HUES64 (cell line): Measurements from ENCODE around the gene PDZD2.

Experiments used
- H3K27ac ChIP-seq: 2 replicates; pipeline ENCODE4 v1.7.0; 2013; ENCODE audit warnings: low read depth, low read length, inconsistent platforms
- H3K27me3 ChIP-seq: 2 replicates; pipeline ENCODE4 v1.6.1; 2013; ENCODE audit warnings: mild to moderate bottlenecking, low read length; ENCODE audit not compliant: insufficient read depth
- H3K36me3 ChIP-seq: 2 replicates; pipeline ENCODE4 v1.6.1; 2013; ENCODE audit warnings: mild to moderate bottlenecking, low read length; ENCODE audit not compliant: insufficient read depth
- H3K4me1 ChIP-seq: 2 replicates; pipeline ENCODE4 v1.6.1; 2013; ENCODE audit warnings: mild to moderate bottlenecking, low read length, moderate library complexity; ENCODE audit not compliant: insufficient read depth
- H3K4me3 ChIP-seq: 2 replicates; pipeline ENCODE4 v1.5.1; 2013; ENCODE audit warnings: mild to moderate bottlenecking, low read length, moderate library complexity
- H3K9ac ChIP-seq: 2 replicates; pipeline ENCODE4 v1.6.1; 2013; ENCODE audit warnings: mild to moderate bottlenecking, low read depth, low read length
- H3K9me3 ChIP-seq: 2 replicates; pipeline ENCODE4 v1.6.1; 2013; ENCODE audit warnings: low read depth, low read length; ENCODE audit not compliant: insufficient read depth
- WGBS: fragments of 150-250, 120-280 bp; methylation state at CpG from one replicate; pipeline ENCODE4 v1.1.7; 2013; ENCODE audit warnings: missing lambda C conversion rate; 5-methylcytosine and 5-hydroxymethylcytosine counted together

Gene PDZD2

GRCh38 chr5:31884896-31885295, 246.0 kb downstream of the PDZD2 start:
- Histone ChIP-seq H3K36me3 (no peaks in the 10 kb centered on the region), H3K4me3 (no peak overlapping the region), H3K27me3 (no peaks in the 10 kb centered on the region), H3K9me3 (no peaks in the 10 kb centered on the region), H3K27ac (no peak overlapping the region), H3K9ac (no peak overlapping the region), H3K4me1 (peaks cover 27% of the 10 kb centered on the region)
- WGBS, result 88% methylated on average over 5 of the region's 5 CpGs

- Histone ChIP-seq H3K4me1 (peaks cover 39% of the 10 kb centered on the region), H3K27ac (no peak overlapping the region)
Measured at GRCh38 chr5:31886206-31886605, 247.3 kb downstream of the PDZD2 start.

GRCh38 chr5:31887556-31887955, 248.6 kb downstream of the PDZD2 start:
- H3K36me3 ChIP-seq, result no peaks in the 10 kb centered on the region
- no peak overlapping the region for H3K4me3 ChIP-seq
- H3K9me3 ChIP-seq, result no peaks in the 10 kb centered on the region
- 91% methylated on average over 7 of the region's 7 CpGs for WGBS
- peaks cover 39% of the 10 kb centered on the region for H3K4me1 ChIP-seq
- H3K27ac ChIP-seq, result no peak overlapping the region
- H3K27me3 ChIP-seq, result no peaks in the 10 kb centered on the region
- no peak overlapping the region for H3K9ac ChIP-seq

More at GRCh38 chr5:31886206-31886605, 247.3 kb downstream of the PDZD2 start:
- Histone ChIP-seq H3K9ac (no peak overlapping the region), H3K36me3 (no peaks in the 10 kb centered on the region), H3K9me3 (no peaks in the 10 kb centered on the region), H3K4me3 (no peak overlapping the region), H3K27me3 (no peaks in the 10 kb centered on the region)
- WGBS, result 84% methylated on average over 3 of the region's 4 CpGs

GRCh38 chr5:31888564-31888963, 249.6 kb downstream of the PDZD2 start:
- Histone ChIP-seq H3K9me3 (no peaks in the 10 kb centered on the region), H3K27ac (no peak overlapping the region), H3K36me3 (no peaks in the 10 kb centered on the region), H3K4me3 (no peak overlapping the region), H3K27me3 (no peaks in the 10 kb centered on the region), H3K9ac (no peak overlapping the region), H3K4me1 (peaks cover 39% of the 10 kb centered on the region)
- 78% methylated on average over 3 of the region's 3 CpGs for WGBS

GRCh38 chr5:31889001-31889561, 250.2 kb downstream of the PDZD2 start:
- Histone ChIP-seq H3K4me1 (peaks cover 39% of the 10 kb centered on the region), H3K9ac (no peak overlapping the region), H3K27ac (peak overlapping the region; percentile 75; the same call in 1 of the 2 replicates), H3K27me3 (no peaks in the 10 kb centered on the region), H3K36me3 (no peaks in the 10 kb centered on the region), H3K9me3 (no peaks in the 10 kb centered on the region), H3K4me3 (no peak overlapping the region)
- WGBS, result 19% methylated on average over 5 of the region's 8 CpGs

- Histone ChIP-seq H3K9ac (no peak overlapping the region), H3K27me3 (no peaks in the 10 kb centered on the region), H3K36me3 (no peaks in the 10 kb centered on the region), H3K4me3 (no peak overlapping the region), H3K9me3 (no peaks in the 10 kb centered on the region), H3K4me1 (peaks cover 39% of the 10 kb centered on the region), H3K27ac (no peak overlapping the region; the same call in 1 of the 2 replicates)
- WGBS, result 76% methylated on average over 6 of the region's 7 CpGs
Measured at GRCh38 chr5:31890046-31890445, 251.1 kb downstream of the PDZD2 start.

GRCh38 chr5:31894141-31894540, 255.2 kb downstream of the PDZD2 start:
- Histone ChIP-seq H3K27ac (no peak overlapping the region), H3K9me3 (no peaks in the 10 kb centered on the region), H3K9ac (no peak overlapping the region), H3K4me3 (no peak overlapping the region), H3K36me3 (no peaks in the 10 kb centered on the region), H3K4me1 (peaks cover 18% of the 10 kb centered on the region), H3K27me3 (no peaks in the 10 kb centered on the region)
- WGBS, result 85% methylated on average over 5 of the region's 6 CpGs

- Histone ChIP-seq H3K9ac (no peak overlapping the region), H3K4me1 (peaks cover 7% of the 10 kb centered on the region; the same call in 1 of the 2 replicates), H3K9me3 (no peaks in the 10 kb centered on the region), H3K36me3 (no peaks in the 10 kb centered on the region), H3K27me3 (no peaks in the 10 kb centered on the region), H3K4me3 (no peak overlapping the region), H3K27ac (no peak overlapping the region)
- WGBS, result 76% methylated on average over 2 of the region's 2 CpGs
Measured at GRCh38 chr5:31895199-31895820, 256.4 kb downstream of the PDZD2 start.

GRCh38 chr5:31898036-31898632, 259.2 kb downstream of the PDZD2 start:
- Histone ChIP-seq H3K9me3 (no peaks in the 10 kb centered on the region), H3K27me3 (no peaks in the 10 kb centered on the region), H3K4me1 (0 out of 2 replicates have a peak, but pooled peaks cover 2% of the 10 kb centered on the region), H3K4me3 (no peak overlapping the region), H3K36me3 (no peaks in the 10 kb centered on the region), H3K9ac (no peak overlapping the region), H3K27ac (no peak overlapping the region)
- 87% methylated on average over 6 of the region's 6 CpGs for WGBS

GRCh38 chr5:31900296-31900865, 261.4 kb downstream of the PDZD2 start:
- H3K4me3 ChIP-seq, result no peak overlapping the region
- no peaks in the 10 kb centered on the region for H3K9me3 ChIP-seq
- 0 out of 2 replicates have a peak, but pooled peaks cover 2% of the 10 kb centered on the region for H3K4me1 ChIP-seq
- H3K27me3 ChIP-seq, result no peaks in the 10 kb centered on the region
- H3K27ac ChIP-seq, result no peak overlapping the region
- WGBS, result 90% methylated on average over 5 of the region's 5 CpGs
- H3K9ac ChIP-seq, result no peak overlapping the region
- no peaks in the 10 kb centered on the region for H3K36me3 ChIP-seq

GRCh38 chr5:31901807-31902530, 263.0 kb downstream of the PDZD2 start:
- H3K4me1 ChIP-seq, result 0 out of 2 replicates have a peak, but pooled peaks cover 2% of the 10 kb centered on the region
- H3K9me3 ChIP-seq, result no peaks in the 10 kb centered on the region
- no peak overlapping the region for H3K27ac ChIP-seq
- H3K27me3 ChIP-seq, result no peaks in the 10 kb centered on the region
- H3K9ac ChIP-seq, result no peak overlapping the region
- WGBS, result 77% methylated on average over 8 of the region's 8 CpGs
- no peak overlapping the region for H3K4me3 ChIP-seq
- H3K36me3 ChIP-seq, result no peaks in the 10 kb centered on the region
